Transverse colon (tissue), 4 donors: ENCODE results near the gene FGFBP2. TPM values are rescaled to one million over a fixed set of nuclear protein-coding genes. Genes with fewer than 3 reads are reported as not detected.
"Not testable (repeated sequence)": the region's sequence is repeated elsewhere in the genome, so short reads cannot be mapped to it uniquely, and the experiment has no call there.

ENCODE experiments used
- DNase-seq: peaks from one replicate; pipeline ENCODE4 v3.0.0-alpha.2; 2019
- H3K27ac ChIP-seq, 4 donors: fragments of 200-600 bp; sonication (generic); 2 replicates each; pipeline ENCODE4 v1.5.1; 2016 to 2018; ENCODE audit warnings: inconsistent platforms in 4 of 4
- H3K27me3 ChIP-seq: fragments of 200-600 bp; sonication (generic); 2 replicates; pipeline ENCODE4 v1.5.1; 2017; ENCODE audit warnings: inconsistent platforms
- H3K36me3 ChIP-seq, 4 donors: fragments of 200-600 bp; sonication (generic); 2 replicates each; pipeline ENCODE4 v1.5.1; 2017 to 2019; ENCODE audit warnings: inconsistent platforms in 4 of 4
- H3K4me1 ChIP-seq, 4 donors: fragments of 200-600 bp; sonication (generic); 2 replicates each; pipeline ENCODE4 v1.5.1; 2017 to 2020; ENCODE audit warnings: inconsistent platforms in 4 of 4
- H3K4me3 ChIP-seq, 4 donors: fragments of 200-600 bp; sonication (generic); 1 replicate in 1 of 4; 2 replicates in 3 of 4; pipeline versions ENCODE4 v1.5.1 to v1.6.1; 2017 to 2019; ENCODE audit warnings: inconsistent platforms in 4 of 4
- H3K9me3 ChIP-seq, 2 donors: fragments of 200-600 bp; sonication (generic); 2 replicates each; pipeline ENCODE4 v1.5.1; 2017 to 2019; ENCODE audit warnings: inconsistent platforms in 2 of 2
- CTCF ChIP-seq, 5 experiments: fragments of 200-600 bp in 3 of 5; fragments of 450-650 bp in 2 of 5; sonication (generic) in 3 of 5; IDR thresholded peaks; 1 replicate in 2 of 5; 2 replicates in 3 of 5; pipeline ENCODE4 v1.5.1; 2016 to 2017; ENCODE audit warnings: antibody characterized with exemption in 5 of 5, inconsistent platforms in 3 of 5, mild to moderate bottlenecking in 2 of 5, moderate library complexity in 1 of 5
- EP300 ChIP-seq: sonication (generic); formaldehyde crosslinking; IDR thresholded peaks from one replicate; pipeline ENCODE4 v1.6.1; 2017; ENCODE audit warnings: antibody characterized with exemption, low read depth
- POLR2A ChIP-seq: fragments of 450-650 bp; IDR thresholded peaks from one replicate; pipeline ENCODE4 v1.6.1; 2016; ENCODE audit warnings: antibody characterized with exemption, mild to moderate bottlenecking, moderate library complexity
- POLR2AphosphoS5 ChIP-seq, 3 donors: sonication (generic); formaldehyde crosslinking; IDR thresholded peaks; one replicate each; pipeline ENCODE4 v1.6.1; 2016; ENCODE audit warnings: antibody characterized with exemption in 3 of 3
- WGBS, 2 donors: methylation state at CpG; one replicate each; pipeline ENCODE4 v1.1.5; 2018; ENCODE audit warnings: low coverage in 1 of 2; 5-methylcytosine and 5-hydroxymethylcytosine counted together
- in situ Hi-C, 4 donors: fragments of 200-750 bp; cut with MboI; loops; one replicate each; pipeline versions ENCODE4 v1.15.0 to v1.15.1; 2017; ENCODE audit warnings: low sequenced_read_pairs in 3 of 4, low pct_ligation_motif_present in 1 of 4, low pct_unique_long_range_greater_than_20kb in 1 of 4
- intact Hi-C: fragments of 100-400 bp; cut with DNase I; formaldehyde crosslinking; loops from one replicate; pipeline ENCODE4 v1.15.1; 2023; ENCODE audit warnings: low total_unique reads
- total RNA-seq, 4 donors: library from RNA; depleted of rRNA; stranded (reverse); fragments of >200 nt; gene quantifications; one replicate each; pipeline ENCODE4 v1.1.0, GENCODE V29; 2016

Gene FGFBP2
- total RNA-seq, 4 donors from 2014 or later, result 2.2 to 5.6 TPM; not detected in 2

GRCh38 chr4:15918484-15919129 lies 44.4 kb downstream of the FGFBP2 start:
- H3K4me1 ChIP-seq, result peaks cover 0 to 6% (median 2%) of the 10 kb centered on the region in 4 donors
- H3K27me3 ChIP-seq, result no peaks in the 10 kb centered on the region
- in situ Hi-C loops, result no loop called here
- peak overlapping the region in 1 of 4 donors; percentile 11 for H3K27ac ChIP-seq
- DNase-seq, result peak; percentile 63
- H3K9me3 ChIP-seq, result no peaks in the 10 kb centered on the region
- H3K36me3 ChIP-seq, result no peaks in the 10 kb centered on the region
- WGBS, 2 donors, result 47 to 49% methylated on average over 3 to 4 of the region's 4 CpGs
- no peak for TF ChIP-seq POLR2AphosphoS5 (IDR thresholded peaks at IDR 0.05)
- no peak for TF ChIP-seq POLR2A
- no peak for TF ChIP-seq CTCF (IDR thresholded peaks at IDR 0.05)
- no peak for TF ChIP-seq EP300
- intact Hi-C loops, result no loop called here
- no peak overlapping the region for H3K4me3 ChIP-seq

GRCh38 chr4:15917297-15917696 lies 45.7 kb downstream of the FGFBP2 start:
- no peaks in the 10 kb centered on the region for H3K36me3 ChIP-seq
- in situ Hi-C loops (no loop called here), intact Hi-C loops (no loop called here)
- H3K27me3 ChIP-seq, result no peaks in the 10 kb centered on the region
- TF ChIP-seq EP300, result no peak
- no peak for TF ChIP-seq POLR2AphosphoS5 (IDR thresholded peaks at IDR 0.05)
- TF ChIP-seq CTCF (IDR thresholded peaks at IDR 0.05), result no peak
- TF ChIP-seq POLR2A, result no peak
- no peaks in the 10 kb centered on the region for H3K9me3 ChIP-seq
- no peak overlapping the region for H3K27ac ChIP-seq
- H3K4me3 ChIP-seq, result no peak overlapping the region
- 88 to 90% methylated on average over 2 of the region's 2 CpGs for WGBS, 2 donors
- H3K4me1 ChIP-seq, result peaks cover 0 to 6% (median 2%) of the 10 kb centered on the region in 4 donors
- DNase-seq, result no peak

- DNase-seq, H3K4me3 ChIP-seq, H3K9me3 ChIP-seq, H3K36me3 ChIP-seq, intact Hi-C loops, in situ Hi-C loops, H3K27ac ChIP-seq, H3K27me3 ChIP-seq, H3K4me1 ChIP-seq: not testable (repeated sequence)
- 88% methylated on average over 7 to 9 of the region's 9 CpGs for WGBS, 2 donors
Measured at GRCh38 chr4:15916358-15916757, 46.6 kb downstream of the FGFBP2 start.

DNA sequence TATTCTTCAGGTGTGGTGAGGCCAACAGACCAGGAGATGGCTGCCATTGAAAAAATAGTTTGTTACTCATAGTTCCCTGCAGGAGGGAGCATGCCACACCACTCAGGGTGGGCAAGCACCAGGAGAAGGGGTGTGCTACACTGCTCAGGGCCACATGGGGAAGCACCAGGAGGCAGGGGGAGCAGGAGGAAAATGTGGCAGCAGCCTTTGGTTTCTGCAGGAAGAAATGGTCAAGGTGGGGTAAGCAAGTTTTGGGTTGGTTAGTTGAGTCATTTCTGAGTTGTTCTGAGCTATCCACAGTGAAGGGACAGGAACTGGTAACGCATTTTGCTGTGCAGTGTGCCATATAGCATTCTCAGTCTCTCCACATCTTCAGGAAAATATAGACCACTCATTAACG lies 48.2 kb downstream of the FGFBP2 start:
- no peaks in the 10 kb centered on the region for H3K36me3 ChIP-seq
- intact Hi-C loops, result no loop called here
- DNase-seq, result no peak
- no peaks in the 10 kb centered on the region for H3K9me3 ChIP-seq
- in situ Hi-C loops, result no loop called here
- H3K27ac ChIP-seq, result no peak overlapping the region
- H3K4me1 ChIP-seq, result peaks cover 0 to 6% (median 2%) of the 10 kb centered on the region in 4 donors
- no peak for TF ChIP-seq POLR2AphosphoS5 (IDR thresholded peaks at IDR 0.05)
- no peak for TF ChIP-seq EP300
- no peak for TF ChIP-seq POLR2A
- TF ChIP-seq CTCF (IDR thresholded peaks at IDR 0.05), result no peak
- no peak overlapping the region for H3K4me3 ChIP-seq
- 86 to 87% methylated on average over 1 to 2 of the region's 2 CpGs for WGBS, 2 donors
- H3K27me3 ChIP-seq, result no peaks in the 10 kb centered on the region

DNA sequence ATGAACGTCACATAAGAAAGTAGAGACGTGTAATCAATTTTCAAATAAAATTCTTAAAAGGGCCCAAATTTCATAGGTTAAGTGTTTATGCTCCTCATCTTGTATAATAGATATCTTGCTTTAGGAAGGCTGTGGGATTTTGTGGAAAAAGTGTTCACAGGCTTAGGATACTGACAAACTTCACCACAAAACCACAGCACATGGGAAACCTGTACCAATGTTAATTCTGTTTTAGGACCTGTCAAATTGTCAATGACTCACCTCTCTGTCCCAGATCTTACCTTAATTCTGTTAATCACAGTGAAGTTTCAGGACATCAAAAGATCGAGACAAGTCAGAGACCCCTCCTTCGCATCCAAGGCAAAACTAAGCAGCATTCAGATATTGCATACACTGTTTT lies 48.7 kb downstream of the FGFBP2 start:
- H3K9me3 ChIP-seq, result no peaks in the 10 kb centered on the region
- in situ Hi-C loops, result no loop called here
- peaks cover 0 to 6% (median 2%) of the 10 kb centered on the region in 4 donors for H3K4me1 ChIP-seq
- intact Hi-C loops, result no loop called here
- DNase-seq, result no peak
- no peaks in the 10 kb centered on the region for H3K27me3 ChIP-seq
- TF ChIP-seq EP300 (no peak), POLR2AphosphoS5 (IDR thresholded peaks at IDR 0.05) (no peak)
- no peak overlapping the region for H3K4me3 ChIP-seq
- no peak overlapping the region for H3K27ac ChIP-seq
- 93% methylated on average over 4 of the region's 4 CpGs for WGBS, 2 donors
- no peaks in the 10 kb centered on the region for H3K36me3 ChIP-seq
